Common myeloid progenitor, CD34-positive (primary cell): ENCODE data around the gene TUBB. TPM values are rescaled to one million over a fixed set of nuclear protein-coding genes. Genes with fewer than 3 reads are reported as not detected.
A peak's percentile ranks its signal among the peaks of the same experiment; 100 is the strongest.

ENCODE experiments used
- CTCF ChIA-PET: fragments of 350-600 bp; sonication (Branson Sonifier 250); formaldehyde crosslinking; loops from one replicate; lab custom pipeline; 2021; ENCODE audit warnings: antibody characterized with exemption; lab: Charles Lee
- POLR2A ChIA-PET: fragments of 350-600 bp; sonication (Branson Sonifier 250); formaldehyde crosslinking; loops from one replicate; lab custom pipeline; 2021; ENCODE audit warnings: antibody characterized with exemption; lab: Charles Lee
- DNase-seq, 3 donors: peaks; one replicate each; pipeline versions ENCODE4 v3.0.0 to v3.0.0-alpha.2; 2013
- H3K27ac ChIP-seq, 2 experiments: 1 replicate in 1 of 2; 2 replicates in 1 of 2; pipeline ENCODE4 v1.7.0; 2013; ENCODE audit warnings: inconsistent platforms in 2 of 2, low read length in 2 of 2, mild to moderate bottlenecking in 2 of 2, low read depth in 1 of 2, moderate library complexity in 1 of 2; ENCODE audit not compliant: severe bottlenecking in 2 of 2, insufficient read depth in 1 of 2, poor library complexity in 1 of 2
- H3K27me3 ChIP-seq, 5 experiments: replicated peaks in 2 of 5; 1 replicate in 3 of 5; 2 replicates in 2 of 5; pipeline versions ENCODE4 v1.6.1 to v1.7.0; 2013; ENCODE audit warnings: low read length in 4 of 5, mild to moderate bottlenecking in 2 of 5, moderate library complexity in 2 of 5, inconsistent platforms in 1 of 5; ENCODE audit not compliant: insufficient read depth in 5 of 5, control insufficient read depth in 4 of 5
- H3K36me3 ChIP-seq, 4 experiments: 1 replicate in 2 of 4; 2 replicates in 2 of 4; pipeline versions ENCODE4 v1.6.1 to v1.7.0; 2013; ENCODE audit warnings: low read length in 3 of 4, control low read depth in 1 of 4, mild to moderate bottlenecking in 1 of 4; ENCODE audit not compliant: control insufficient read depth in 4 of 4, insufficient read depth in 4 of 4
- H3K4me1 ChIP-seq, 4 experiments: 1 replicate in 3 of 4; 2 replicates in 1 of 4; pipeline versions ENCODE4 v1.6.1 to v1.7.1; 2013; ENCODE audit warnings: low read length in 3 of 4, mild to moderate bottlenecking in 3 of 4, control low read depth in 1 of 4, inconsistent platforms in 1 of 4, moderate library complexity in 1 of 4; ENCODE audit not compliant: control insufficient read depth in 4 of 4, insufficient read depth in 4 of 4; ENCODE audit errors: control extremely low read depth in 1 of 4
- H3K4me3 ChIP-seq, 7 experiments: 1 replicate in 4 of 7; 2 replicates in 3 of 7; pipeline versions ENCODE4 v1.5.1 to v1.7.0; 2013; ENCODE audit warnings: mild to moderate bottlenecking in 7 of 7, low read length in 6 of 7, moderate library complexity in 6 of 7, inconsistent platforms in 2 of 7, low read depth in 2 of 7, control low read depth in 1 of 7; ENCODE audit not compliant: insufficient read depth in 4 of 7, control insufficient read depth in 1 of 7; ENCODE audit errors: extremely low read depth in 1 of 7
- H3K9me3 ChIP-seq, 5 experiments: 1 replicate in 4 of 5; 2 replicates in 1 of 5; pipeline versions ENCODE4 v1.6.1 to v1.7.1; 2013; ENCODE audit warnings: low read length in 4 of 5, mild to moderate bottlenecking in 2 of 5, inconsistent platforms in 1 of 5, low read depth in 1 of 5, moderate library complexity in 1 of 5; ENCODE audit not compliant: control insufficient read depth in 4 of 5, insufficient read depth in 2 of 5; ENCODE audit errors: control extremely low read depth in 1 of 5
- WGBS: methylation state at CpG from one replicate; pipeline ENCODE4 v1.1.5; 2013; ENCODE audit not compliant: insufficient coverage; 5-methylcytosine and 5-hydroxymethylcytosine counted together
- polyA plus RNA-seq: library from polyadenylated mRNA; unstranded; fragments of 120-200 nt; gene quantifications from one replicate; pipeline ENCODE4 v1.2.1, GENCODE V29; 2013

TUBB gene
- polyA plus RNA-seq: 379 TPM

DNA sequence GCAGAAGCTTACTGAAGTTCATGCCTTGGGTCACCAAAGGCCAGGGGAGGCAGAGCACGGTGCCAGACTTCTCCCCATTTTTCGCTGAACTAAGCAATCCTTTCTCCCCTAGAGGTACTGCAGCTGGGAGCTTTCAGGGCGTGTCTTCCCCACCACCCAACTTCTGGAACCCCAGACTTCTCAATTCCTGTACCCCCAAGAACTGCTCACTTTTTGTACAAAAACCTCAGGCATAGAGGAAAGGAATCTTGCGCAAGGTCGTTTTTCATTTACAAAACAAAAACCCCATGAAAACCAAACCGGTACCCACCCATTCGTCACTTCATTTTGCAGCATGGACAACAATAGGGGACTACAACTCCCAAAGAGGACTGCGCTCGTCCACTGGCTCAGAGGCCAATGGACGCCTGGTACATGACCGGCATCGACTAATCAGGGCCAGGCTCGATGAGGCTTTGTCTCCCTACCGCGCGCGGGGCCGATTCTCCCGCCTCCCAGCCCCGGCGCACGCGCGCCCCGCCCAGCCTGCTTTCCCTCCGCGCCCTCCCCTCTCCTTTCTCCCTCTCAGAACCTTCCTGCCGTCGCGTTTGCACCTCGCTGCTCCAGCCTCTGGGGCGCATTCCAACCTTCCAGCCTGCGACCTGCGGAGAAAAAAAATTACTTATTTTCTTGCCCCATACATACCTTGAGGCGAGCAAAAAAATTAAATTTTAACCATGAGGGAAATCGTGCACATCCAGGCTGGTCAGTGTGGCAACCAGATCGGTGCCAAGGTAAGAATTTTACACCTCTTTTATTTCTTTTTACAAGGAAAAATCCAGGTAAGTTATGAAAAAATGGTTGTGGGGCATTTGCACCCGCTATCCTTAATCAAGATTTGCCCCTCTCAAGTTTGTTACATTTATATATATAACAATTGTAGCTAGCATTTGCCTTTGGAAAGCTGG, at the start of gene TUBB:
TSS of gene TUBB (plus strand) at position 562 of the 947 bp plus-strand sequence. CDS start at position 717, 155 bp downstream.
- H3K4me3 ChIP-seq: peak within 1 kb of the TSS; percentile 73 to 100 (median 99)
- H3K4me1 ChIP-seq: peaks cover 19 to 63% (median 47%) of the 10 kb centered on the region in 4 experiments
- H3K9me3 ChIP-seq: no peaks in the 10 kb centered on the region
- H3K27me3 ChIP-seq: no peaks in the 10 kb centered on the region
- POLR2A ChIA-PET: interaction anchor here (0.6 to 5.4 kb wide), 7 partner anchors 10 to 188 kb away, joined by 3 to 56 read pairs (median 3); partner anchors contain the start of genes GNL1 and PRR3
- peak within 1 kb of the TSS; percentile 79 to 93 for H3K27ac ChIP-seq
- DNase-seq: peak; percentile 97 to 99 (median 98)
- WGBS: 0% methylated on average over 30 of the region's 38 CpGs
- peaks cover 5 to 35% (median 25%) of the 10 kb centered on the region in 4 experiments for H3K36me3 ChIP-seq
- CTCF ChIA-PET: interaction anchor here (0.9 to 30.1 kb wide), 4 partner anchors 11 to 105 kb away, joined by 3 to 622 read pairs (median 4); partner anchors contain the start of gene DHX16

DNA sequence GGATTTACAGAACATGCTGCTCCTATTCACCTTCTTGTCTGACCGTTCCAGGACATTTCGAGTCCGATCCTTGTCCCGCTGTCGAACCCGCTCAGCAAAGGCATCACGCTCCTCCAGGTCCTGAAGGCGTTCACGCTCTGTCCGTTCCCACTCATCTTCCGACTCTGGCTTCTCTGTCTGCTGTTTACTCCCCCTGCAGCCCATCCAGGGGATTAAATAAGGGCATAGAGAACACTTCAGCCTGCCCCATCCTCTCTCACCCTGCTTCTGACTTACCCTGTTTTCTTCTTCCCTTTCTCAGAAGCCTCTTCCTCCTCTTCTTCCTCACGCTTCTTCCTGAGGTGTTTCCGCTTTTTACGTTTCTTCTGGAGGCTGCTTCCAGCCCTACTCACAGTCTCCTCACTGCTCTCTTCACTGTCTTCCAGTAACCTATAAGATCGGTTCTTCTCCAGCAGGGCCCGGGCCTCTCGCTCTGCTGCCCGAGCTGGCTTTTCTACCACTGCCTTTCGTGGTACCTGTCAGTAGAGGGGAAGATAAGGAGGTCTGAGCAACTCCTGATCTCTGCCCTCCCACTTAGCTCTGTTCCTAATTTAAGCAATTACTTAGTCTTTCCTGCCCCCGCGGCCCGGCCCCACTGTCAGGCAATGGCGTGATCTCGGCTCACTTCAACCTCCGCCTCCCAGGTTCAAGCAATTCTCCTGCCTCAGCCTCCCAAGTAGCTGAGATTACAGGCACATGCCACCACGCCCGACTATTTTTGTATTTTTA, 49.2 kb upstream of the TUBB start:
- H3K9me3 ChIP-seq: no peaks in the 10 kb centered on the region
- peak in 2 of 3 donors; percentile 28 to 38 for DNase-seq
- CTCF ChIA-PET: interaction anchor here (0.7 to 18.0 kb wide), 11 partner anchors 10 to 189 kb away, joined by 3 to 622 read pairs (median 8); partner anchors contain the start of genes ATAT1, C6orf136, MDC1 and TUBB
- H3K27me3 ChIP-seq: no peaks in the 10 kb centered on the region
- peaks cover 7 to 40% (median 27%) of the 10 kb centered on the region in 4 experiments for H3K36me3 ChIP-seq
- 96% methylated on average over 21 of the region's 27 CpGs for WGBS
- peak overlapping the region in 1 of 7 experiments; percentile 10 for H3K4me3 ChIP-seq
- no peak overlapping the region for H3K27ac ChIP-seq
- POLR2A ChIA-PET: no interaction called here
- H3K4me1 ChIP-seq: peaks cover 3 to 19% (median 16%) of the 10 kb centered on the region in 4 experiments

DNA sequence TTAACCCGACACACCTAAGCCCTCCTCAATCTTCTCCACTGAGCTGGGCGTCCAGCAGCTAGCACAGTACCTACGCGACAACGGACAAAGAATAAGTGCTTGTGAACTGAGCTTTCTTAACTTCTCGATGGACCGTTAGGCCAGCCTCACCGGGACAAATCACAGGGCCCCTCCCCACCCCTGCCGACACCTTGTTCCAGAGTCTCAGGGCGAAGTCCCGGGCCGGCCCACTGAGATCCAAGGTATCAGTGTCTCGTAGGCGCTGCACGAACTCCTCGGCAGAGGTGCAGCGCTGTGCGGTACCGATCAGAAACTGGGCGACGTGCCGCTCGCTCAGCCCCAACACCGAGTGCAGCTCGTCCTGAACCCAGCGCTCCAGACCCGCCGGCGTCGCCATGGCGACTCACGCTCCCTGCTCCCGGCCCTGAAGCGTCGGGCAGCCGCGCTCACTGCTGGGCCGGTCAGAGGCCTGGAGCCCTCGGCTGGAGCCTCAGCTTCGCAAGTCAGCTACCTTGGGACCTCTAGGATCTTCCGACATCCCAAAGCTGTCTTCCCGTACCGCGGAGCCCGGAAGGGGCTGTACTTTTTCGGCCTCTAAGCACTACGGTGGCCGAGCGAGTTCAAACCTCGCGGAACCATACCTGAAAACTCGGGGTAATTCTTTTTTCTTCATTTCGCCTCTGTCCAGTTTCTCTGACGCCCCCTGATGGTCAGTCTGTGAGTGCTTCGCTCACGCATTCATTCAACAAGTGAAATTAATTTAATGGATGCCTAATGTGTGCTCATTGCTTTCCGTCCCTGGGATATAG, 47.5 kb upstream of the TUBB start, which contains the start of gene DHX16:
TSS of gene DHX16 (minus strand) at position 562 of the 809 bp plus-strand sequence. CDS start at position 397, 165 bp downstream.
- 0% methylated on average over 48 of the region's 57 CpGs for WGBS
- no peaks in the 10 kb centered on the region for H3K27me3 ChIP-seq
- POLR2A ChIA-PET: interaction anchor here (0.6 to 0.8 kb wide), 3 partner anchors 62 to 131 kb away, joined by 3 to 10 read pairs (median 3); no protein-coding TSS in a partner anchor

DNA sequence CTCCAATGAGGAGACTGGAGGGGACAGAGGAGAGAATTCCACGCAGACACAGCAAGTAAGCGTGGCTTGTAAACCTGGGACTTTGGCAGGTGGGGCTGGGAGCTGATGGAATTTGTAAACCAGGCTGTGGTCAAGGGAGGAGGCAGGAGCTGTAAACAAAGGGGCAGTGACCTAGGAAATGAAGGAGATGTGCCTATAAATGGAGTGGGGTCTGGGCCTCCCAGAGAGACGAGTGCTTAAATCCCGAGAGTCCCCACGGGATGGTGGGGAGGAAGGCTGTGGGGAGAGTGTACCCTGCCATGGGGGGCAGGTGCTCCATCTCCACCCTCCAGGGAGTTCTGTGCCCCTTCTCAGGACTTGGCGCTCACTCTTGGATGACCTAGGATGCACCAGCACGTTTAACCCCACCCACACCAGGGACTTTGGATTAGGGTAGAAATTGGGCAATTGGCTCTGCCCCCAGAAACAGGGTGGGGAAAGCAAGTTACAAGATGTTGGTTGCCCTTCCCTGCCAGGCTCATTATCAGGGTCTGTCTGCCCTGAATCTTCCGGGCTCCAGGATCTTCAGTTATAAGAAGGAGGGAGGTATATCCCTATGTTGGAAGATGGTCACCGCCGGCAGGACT, 43.4 kb upstream of the TUBB start:
- POLR2A ChIA-PET: no interaction called here
- Histone ChIP-seq H3K4me1 (peaks cover 8 to 48% (median 44%) of the 10 kb centered on the region in 4 experiments), H3K36me3 (peaks cover 7 to 45% (median 29%) of the 10 kb centered on the region in 4 experiments), H3K9me3 (no peaks in the 10 kb centered on the region), H3K27ac (no peak overlapping the region), H3K27me3 (no peaks in the 10 kb centered on the region), H3K4me3 (no peak overlapping the region)
- CTCF ChIA-PET: interaction anchor here (0.7 to 18.0 kb wide), 4 partner anchors 25 to 111 kb away, joined by 3 to 622 read pairs (median 4); partner anchors contain the start of genes MDC1 and TUBB
- WGBS: 92% methylated on average over 4 of the region's 10 CpGs
- DNase-seq: no peak

More for the DNA sequence above, 47.5 kb upstream of the TUBB start, which contains the start of gene DHX16:
- peaks cover 10 to 47% (median 34%) of the 10 kb centered on the region in 4 experiments for H3K36me3 ChIP-seq
- peaks cover 3 to 20% (median 17%) of the 10 kb centered on the region in 4 experiments for H3K4me1 ChIP-seq
- no peaks in the 10 kb centered on the region for H3K9me3 ChIP-seq
- H3K27ac ChIP-seq: peak within 1 kb of the TSS; percentile 61 to 83
- H3K4me3 ChIP-seq: peak within 1 kb of the TSS; percentile 76 to 99 (median 94)
- DNase-seq: peak; percentile 96 to 97 (median 97)
- CTCF ChIA-PET: interaction anchor here (1.0 to 18.0 kb wide), 13 partner anchors 9 to 130 kb away, joined by 3 to 622 read pairs (median 8); partner anchors contain the start of genes ATAT1, C6orf136, IER3 and MDC1

DNA sequence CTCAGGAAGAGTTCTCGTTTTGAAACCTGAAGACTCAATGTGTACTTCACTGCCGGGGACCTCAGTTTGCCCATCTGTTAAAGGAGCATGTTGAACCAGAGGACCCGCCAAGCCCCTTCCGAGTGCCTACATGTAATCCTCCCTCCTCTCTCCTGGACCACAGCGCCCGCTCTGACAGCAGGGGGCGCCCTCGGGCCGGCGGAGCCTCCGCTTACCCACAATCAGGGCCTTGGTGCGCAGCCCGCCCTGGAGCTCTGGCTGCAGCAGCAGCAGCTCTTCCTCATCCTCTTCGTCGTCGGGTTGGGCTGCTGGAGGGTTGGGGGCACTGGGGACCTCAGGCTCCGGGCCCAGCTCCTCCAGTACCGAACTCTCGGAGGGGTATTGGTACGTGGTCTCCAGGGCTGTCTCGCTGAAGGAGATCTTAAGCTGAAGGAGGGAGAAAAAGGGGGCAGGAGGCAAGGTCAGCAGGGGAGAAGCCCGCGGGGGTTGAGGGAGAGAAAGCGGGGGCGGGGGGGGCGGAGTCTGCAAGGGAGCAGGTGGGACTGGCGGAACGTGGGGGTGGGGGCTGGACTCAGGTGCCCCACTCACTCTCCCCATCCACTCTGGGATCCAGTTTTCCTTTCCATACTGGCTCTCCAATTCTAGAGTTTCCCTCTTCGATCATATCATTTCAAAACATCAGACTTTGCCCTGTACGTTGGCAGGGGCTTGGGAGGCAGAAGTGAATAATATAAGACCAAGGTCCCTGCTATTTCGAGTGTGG, 41.0 kb upstream of the TUBB start:
- DNase-seq: peak; percentile 83 to 91 (median 87)
- Histone ChIP-seq H3K27ac (peak overlapping the region in 1 of 2 experiments; percentile 44), H3K36me3 (peaks cover 7 to 45% (median 30%) of the 10 kb centered on the region in 4 experiments), H3K27me3 (no peaks in the 10 kb centered on the region), H3K4me1 (peaks cover 10 to 55% (median 51%) of the 10 kb centered on the region in 4 experiments), H3K4me3 (peak overlapping the region in 4 of 7 experiments; percentile 9 to 88 (median 43)), H3K9me3 (no peaks in the 10 kb centered on the region)
- ChIA-PET CTCF (interaction anchor here (0.7 to 18.0 kb wide), 21 partner anchors 9 to 408 kb away, joined by 3 to 622 read pairs (median 4); partner anchors contain the start of genes FLOT1, MDC1, NRM and TUBB), POLR2A (interaction anchor here (0.6 to 7.4 kb wide), 4 partner anchors 28 to 52 kb away, joined by 3 to 56 read pairs (median 6); partner anchors contain the start of genes MDC1 and TUBB)
- 8% methylated on average over 11 of the region's 31 CpGs for WGBS
